ENCODE results near the gene TMEM258.

The TMEM258 gene

DNA sequence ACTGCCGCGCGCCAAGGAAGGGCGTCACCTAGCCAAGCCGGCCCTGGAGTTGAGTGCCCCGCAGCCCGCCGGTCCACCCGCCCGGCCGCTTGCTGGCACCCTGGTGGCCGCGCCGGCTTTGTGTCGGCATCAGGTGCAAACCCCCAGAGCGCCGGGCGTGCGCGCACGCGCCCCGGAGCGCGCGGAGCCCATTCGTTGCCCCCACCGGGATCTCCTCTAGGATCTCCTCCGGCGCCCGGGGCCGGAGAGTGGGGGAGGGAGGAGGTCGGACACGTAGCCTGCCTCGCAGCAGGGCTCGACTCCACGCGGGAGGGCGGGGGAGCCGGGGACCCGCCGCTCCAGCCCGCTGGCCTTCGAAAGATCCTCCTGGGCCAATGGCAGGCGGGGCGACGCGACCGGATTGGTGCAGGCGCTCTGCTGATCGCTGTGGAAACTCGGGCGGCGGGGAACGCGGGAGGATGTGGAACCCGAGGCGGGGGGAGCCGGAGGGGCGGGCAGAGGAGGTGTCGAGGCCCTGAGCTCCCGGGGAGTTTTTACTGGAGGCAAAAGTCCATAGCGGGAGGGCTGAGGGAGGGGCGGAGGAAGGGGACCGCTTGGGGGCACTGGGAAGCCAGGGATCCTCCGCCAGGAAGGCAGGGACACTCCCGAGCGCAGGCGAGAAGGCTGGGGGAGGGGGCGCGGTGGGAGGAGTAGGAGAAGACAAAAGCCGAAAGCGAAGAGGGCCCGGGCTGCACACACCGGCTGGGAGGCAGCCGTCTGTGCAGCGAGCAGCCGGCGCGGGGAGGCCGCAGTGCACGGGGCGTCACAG lies 35.4 kb upstream of the TMEM258 start, which contains the start of gene FADS2 (continued):
- no peak for TF ChIP-seq ZNF362 (tag by site-specific recombination; IDR thresholded peaks at IDR 0.05)
- TF ChIP-seq, protein P1, sequence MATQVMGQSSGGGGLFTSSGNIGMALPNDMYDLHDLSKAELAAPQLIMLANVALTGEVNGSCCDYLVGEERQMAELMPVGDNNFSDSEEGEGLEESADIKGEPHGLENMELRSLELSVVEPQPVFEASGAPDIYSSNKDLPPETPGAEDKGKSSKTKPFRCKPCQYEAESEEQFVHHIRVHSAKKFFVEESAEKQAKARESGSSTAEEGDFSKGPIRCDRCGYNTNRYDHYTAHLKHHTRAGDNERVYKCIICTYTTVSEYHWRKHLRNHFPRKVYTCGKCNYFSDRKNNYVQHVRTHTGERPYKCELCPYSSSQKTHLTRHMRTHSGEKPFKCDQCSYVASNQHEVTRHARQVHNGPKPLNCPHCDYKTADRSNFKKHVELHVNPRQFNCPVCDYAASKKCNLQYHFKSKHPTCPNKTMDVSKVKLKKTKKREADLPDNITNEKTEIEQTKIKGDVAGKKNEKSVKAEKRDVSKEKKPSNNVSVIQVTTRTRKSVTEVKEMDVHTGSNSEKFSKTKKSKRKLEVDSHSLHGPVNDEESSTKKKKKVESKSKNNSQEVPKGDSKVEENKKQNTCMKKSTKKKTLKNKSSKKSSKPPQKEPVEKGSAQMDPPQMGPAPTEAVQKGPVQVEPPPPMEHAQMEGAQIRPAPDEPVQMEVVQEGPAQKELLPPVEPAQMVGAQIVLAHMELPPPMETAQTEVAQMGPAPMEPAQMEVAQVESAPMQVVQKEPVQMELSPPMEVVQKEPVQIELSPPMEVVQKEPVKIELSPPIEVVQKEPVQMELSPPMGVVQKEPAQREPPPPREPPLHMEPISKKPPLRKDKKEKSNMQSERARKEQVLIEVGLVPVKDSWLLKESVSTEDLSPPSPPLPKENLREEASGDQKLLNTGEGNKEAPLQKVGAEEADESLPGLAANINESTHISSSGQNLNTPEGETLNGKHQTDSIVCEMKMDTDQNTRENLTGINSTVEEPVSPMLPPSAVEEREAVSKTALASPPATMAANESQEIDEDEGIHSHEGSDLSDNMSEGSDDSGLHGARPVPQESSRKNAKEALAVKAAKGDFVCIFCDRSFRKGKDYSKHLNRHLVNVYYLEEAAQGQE (tag by site-specific recombination; IDR thresholded peaks at IDR 0.05) = no peak
- peak; percentile 94 for TF ChIP-seq ZNF37A (tag by site-specific recombination; IDR thresholded peaks at IDR 0.05)
- TF ChIP-seq ZNF391 (tag by site-specific recombination; IDR thresholded peaks at IDR 0.05; ENCODE audit: borderline replicate concordance, low read depth) = no peak
- TF ChIP-seq ZNF112 (tag by site-specific recombination; IDR thresholded peaks at IDR 0.05) = no peak
- no peak for TF ChIP-seq ZNF571 (tag by site-specific recombination; IDR thresholded peaks at IDR 0.05)
- TF ChIP-seq KLF9 (tag by site-specific recombination; IDR thresholded peaks at IDR 0.05; ENCODE audit: low read depth) = no peak
- TF ChIP-seq ZNF423 (tag by site-specific recombination; IDR thresholded peaks at IDR 0.05) = peak; percentile 88
- TF ChIP-seq ZNF76 (tag by site-specific recombination; IDR thresholded peaks at IDR 0.05; ENCODE audit: borderline replicate concordance, low read depth) = 0 out of 2 replicates have a peak, but pooled peaks have one; percentile 34
- no peak for TF ChIP-seq OSR2 (tag by site-specific recombination; IDR thresholded peaks at IDR 0.05)
- no peak for TF ChIP-seq ZNF16 (tag by site-specific recombination; IDR thresholded peaks at IDR 0.05; ENCODE audit: low read depth)
- no peak for TF ChIP-seq AEBP2 (tag by site-specific recombination; IDR thresholded peaks at IDR 0.05; ENCODE audit: borderline replicate concordance)
- TF ChIP-seq ATF2 (tag by site-specific recombination; IDR thresholded peaks at IDR 0.05; ENCODE audit: low read depth) = no peak
- no peak for TF ChIP-seq ZNF404 (tag by site-specific recombination; IDR thresholded peaks at IDR 0.05)
- TF ChIP-seq, protein P2, sequence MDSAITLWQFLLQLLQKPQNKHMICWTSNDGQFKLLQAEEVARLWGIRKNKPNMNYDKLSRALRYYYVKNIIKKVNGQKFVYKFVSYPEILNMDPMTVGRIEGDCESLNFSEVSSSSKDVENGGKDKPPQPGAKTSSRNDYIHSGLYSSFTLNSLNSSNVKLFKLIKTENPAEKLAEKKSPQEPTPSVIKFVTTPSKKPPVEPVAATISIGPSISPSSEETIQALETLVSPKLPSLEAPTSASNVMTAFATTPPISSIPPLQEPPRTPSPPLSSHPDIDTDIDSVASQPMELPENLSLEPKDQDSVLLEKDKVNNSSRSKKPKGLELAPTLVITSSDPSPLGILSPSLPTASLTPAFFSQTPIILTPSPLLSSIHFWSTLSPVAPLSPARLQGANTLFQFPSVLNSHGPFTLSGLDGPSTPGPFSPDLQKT (IDR thresholded peaks at IDR 0.05; ENCODE audit: borderline replicate concordance, low read depth, low read length) = no peak
- no peak for TF ChIP-seq ZNF664 (tag by site-specific recombination; IDR thresholded peaks at IDR 0.05)
- no peak for TF ChIP-seq ZNF121 (tag by site-specific recombination; IDR thresholded peaks at IDR 0.05)
- no peak for TF ChIP-seq ZNF266 (tag by site-specific recombination; IDR thresholded peaks at IDR 0.05; ENCODE audit: low read depth)
- TF ChIP-seq KLF16 (tag by site-specific recombination; IDR thresholded peaks at IDR 0.05) = no peak
- TF ChIP-seq, protein P3, sequence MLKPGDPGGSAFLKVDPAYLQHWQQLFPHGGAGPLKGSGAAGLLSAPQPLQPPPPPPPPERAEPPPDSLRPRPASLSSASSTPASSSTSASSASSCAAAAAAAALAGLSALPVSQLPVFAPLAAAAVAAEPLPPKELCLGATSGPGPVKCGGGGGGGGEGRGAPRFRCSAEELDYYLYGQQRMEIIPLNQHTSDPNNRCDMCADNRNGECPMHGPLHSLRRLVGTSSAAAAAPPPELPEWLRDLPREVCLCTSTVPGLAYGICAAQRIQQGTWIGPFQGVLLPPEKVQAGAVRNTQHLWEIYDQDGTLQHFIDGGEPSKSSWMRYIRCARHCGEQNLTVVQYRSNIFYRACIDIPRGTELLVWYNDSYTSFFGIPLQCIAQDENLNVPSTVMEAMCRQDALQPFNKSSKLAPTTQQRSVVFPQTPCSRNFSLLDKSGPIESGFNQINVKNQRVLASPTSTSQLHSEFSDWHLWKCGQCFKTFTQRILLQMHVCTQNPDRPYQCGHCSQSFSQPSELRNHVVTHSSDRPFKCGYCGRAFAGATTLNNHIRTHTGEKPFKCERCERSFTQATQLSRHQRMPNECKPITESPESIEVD (tag by site-specific recombination; IDR thresholded peaks at IDR 0.05) = no peak
- no peak for TF ChIP-seq ZNF248 (tag by site-specific recombination; IDR thresholded peaks at IDR 0.05)
- TF ChIP-seq ZBTB1 (tag by site-specific recombination; IDR thresholded peaks at IDR 0.05) = no peak
- TF ChIP-seq, protein P4, sequence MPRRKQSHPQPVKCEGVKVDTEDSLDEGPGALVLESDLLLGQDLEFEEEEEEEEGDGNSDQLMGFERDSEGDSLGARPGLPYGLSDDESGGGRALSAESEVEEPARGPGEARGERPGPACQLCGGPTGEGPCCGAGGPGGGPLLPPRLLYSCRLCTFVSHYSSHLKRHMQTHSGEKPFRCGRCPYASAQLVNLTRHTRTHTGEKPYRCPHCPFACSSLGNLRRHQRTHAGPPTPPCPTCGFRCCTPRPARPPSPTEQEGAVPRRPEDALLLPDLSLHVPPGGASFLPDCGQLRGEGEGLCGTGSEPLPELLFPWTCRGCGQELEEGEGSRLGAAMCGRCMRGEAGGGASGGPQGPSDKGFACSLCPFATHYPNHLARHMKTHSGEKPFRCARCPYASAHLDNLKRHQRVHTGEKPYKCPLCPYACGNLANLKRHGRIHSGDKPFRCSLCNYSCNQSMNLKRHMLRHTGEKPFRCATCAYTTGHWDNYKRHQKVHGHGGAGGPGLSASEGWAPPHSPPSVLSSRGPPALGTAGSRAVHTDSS (tag by site-specific recombination; IDR thresholded peaks at IDR 0.05) = no peak
- no peak for TF ChIP-seq RBAK (tag by site-specific recombination; IDR thresholded peaks at IDR 0.05)
- TF ChIP-seq GLI2 (tag by site-specific recombination; IDR thresholded peaks at IDR 0.05; ENCODE audit: borderline replicate concordance, low read depth) = no peak
- TF ChIP-seq ZNF626 (tag by site-specific recombination; IDR thresholded peaks at IDR 0.05) = no peak
- TF ChIP-seq ZNF660 (tag by site-specific recombination; IDR thresholded peaks at IDR 0.05) = no peak

All from HEK293 (cell line).